Measurements from ENCODE around the gene SERPINE2.
"Not testable (repeated sequence)": the region's sequence is repeated elsewhere in the genome, so short reads cannot be mapped to it uniquely, and the experiment has no call there.

SERPINE2 gene

GRCh38 chr2:223944166-223944702 lies 94.9 kb downstream of the SERPINE2 start:
- no peak for DNase-seq (ENCODE audit: low read depth in 2 of 2, low spot score in 1 of 2)

DNA sequence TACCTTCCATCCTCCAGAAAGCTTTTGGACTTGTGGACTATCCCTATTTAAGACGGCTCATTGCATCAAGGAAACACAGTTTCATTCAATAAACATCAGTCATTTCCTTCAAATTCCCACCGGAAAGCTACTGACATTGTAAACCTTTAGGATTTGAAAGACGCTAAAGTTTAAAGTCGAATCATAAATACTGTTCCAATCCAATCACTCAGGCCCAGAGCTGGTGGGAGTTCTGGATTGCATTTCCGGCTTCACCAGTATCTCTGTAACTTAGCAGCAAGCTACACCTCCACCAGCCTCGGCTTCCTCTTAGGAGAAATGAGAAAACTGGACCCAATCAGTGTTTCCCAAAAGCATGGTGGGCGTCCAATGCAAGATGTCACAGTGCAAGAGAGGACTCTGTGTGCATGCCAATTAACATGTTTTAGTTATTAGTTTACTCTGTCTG lies 95.5 kb downstream of the SERPINE2 start:
- DNase-seq (ENCODE audit: low read depth in 2 of 2, low spot score in 1 of 2), result no peak

- DNase-seq (ENCODE audit: low read depth in 2 of 2, low spot score in 1 of 2), result no peak
Observed at GRCh38 chr2:223943135-223943534, 96.0 kb downstream of the SERPINE2 start.

DNA sequence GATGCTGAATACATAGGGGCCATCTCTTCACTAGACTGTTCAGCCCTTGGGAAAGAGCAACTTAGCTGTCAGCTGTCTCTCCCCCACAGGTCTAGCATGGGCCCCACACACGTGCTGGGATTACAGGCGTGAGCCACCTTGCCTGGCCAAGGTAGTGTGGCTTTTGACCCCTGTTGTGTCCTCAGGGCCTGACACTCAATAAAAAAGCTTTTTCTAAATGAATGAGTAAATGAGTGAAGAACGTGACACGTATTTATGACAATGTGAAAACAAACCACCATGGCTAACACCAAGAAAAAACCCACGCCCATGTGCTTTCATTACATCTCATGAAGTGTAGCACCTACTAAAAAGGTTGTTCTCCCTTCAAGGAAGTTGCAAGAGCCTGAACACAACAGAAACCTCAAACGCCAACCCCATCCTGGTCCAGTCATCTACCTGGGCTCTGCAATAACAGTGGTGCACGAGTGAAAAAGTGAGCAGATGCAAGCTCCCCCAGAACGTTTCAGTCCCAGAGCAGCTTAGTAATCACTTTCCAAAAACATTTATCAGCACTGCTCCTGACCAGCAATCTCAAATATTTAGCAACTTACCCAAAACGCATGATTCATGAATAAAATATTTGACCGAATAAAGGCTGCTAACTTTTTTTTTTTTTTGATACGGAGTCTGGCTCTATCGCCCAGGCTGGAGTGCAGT lies 97.4 kb downstream of the SERPINE2 start:
- peak in 1 of 2 donors; percentile 41 for DNase-seq (ENCODE audit: low read depth in 2 of 2, low spot score in 1 of 2)

- not testable (repeated sequence) for DNase-seq (ENCODE audit: low read depth in 2 of 2, low spot score in 1 of 2)
Observed at GRCh38 chr2:223939438-223939837, 99.6 kb downstream of the SERPINE2 start.

- no peak for DNase-seq (ENCODE audit: low read depth in 2 of 2, low spot score in 1 of 2)
Observed at GRCh38 chr2:223937535-223937934, 101.6 kb downstream of the SERPINE2 start.

GRCh38 chr2:223936862-223937326 lies 102.2 kb downstream of the SERPINE2 start:
- no peak for DNase-seq (ENCODE audit: low read depth in 2 of 2, low spot score in 1 of 2)

- DNase-seq (ENCODE audit: low read depth in 2 of 2, low spot score in 1 of 2), result no peak
Observed at GRCh38 chr2:223935459-223936125, 103.5 kb downstream of the SERPINE2 start.

DNA sequence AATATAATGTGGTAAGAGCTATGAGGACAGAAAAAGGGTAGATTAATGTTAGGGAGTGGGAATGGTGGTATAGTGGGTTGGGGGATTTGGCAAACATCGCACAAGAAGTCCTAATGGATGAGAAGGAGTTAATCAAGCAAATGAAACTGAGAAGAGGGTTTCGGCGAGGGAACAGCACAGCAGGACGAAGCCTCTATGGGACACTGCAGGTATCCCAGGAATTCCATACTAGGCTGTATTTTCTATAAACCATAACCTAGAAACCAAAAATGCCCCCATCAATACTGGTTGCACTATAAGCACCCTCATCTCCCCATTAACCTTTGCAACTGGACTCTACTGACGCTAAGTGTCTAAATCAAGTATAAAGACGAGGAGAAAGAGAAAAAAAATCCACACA lies 104.2 kb downstream of the SERPINE2 start:
- DNase-seq (ENCODE audit: low read depth in 2 of 2, low spot score in 1 of 2), result no peak

DNA sequence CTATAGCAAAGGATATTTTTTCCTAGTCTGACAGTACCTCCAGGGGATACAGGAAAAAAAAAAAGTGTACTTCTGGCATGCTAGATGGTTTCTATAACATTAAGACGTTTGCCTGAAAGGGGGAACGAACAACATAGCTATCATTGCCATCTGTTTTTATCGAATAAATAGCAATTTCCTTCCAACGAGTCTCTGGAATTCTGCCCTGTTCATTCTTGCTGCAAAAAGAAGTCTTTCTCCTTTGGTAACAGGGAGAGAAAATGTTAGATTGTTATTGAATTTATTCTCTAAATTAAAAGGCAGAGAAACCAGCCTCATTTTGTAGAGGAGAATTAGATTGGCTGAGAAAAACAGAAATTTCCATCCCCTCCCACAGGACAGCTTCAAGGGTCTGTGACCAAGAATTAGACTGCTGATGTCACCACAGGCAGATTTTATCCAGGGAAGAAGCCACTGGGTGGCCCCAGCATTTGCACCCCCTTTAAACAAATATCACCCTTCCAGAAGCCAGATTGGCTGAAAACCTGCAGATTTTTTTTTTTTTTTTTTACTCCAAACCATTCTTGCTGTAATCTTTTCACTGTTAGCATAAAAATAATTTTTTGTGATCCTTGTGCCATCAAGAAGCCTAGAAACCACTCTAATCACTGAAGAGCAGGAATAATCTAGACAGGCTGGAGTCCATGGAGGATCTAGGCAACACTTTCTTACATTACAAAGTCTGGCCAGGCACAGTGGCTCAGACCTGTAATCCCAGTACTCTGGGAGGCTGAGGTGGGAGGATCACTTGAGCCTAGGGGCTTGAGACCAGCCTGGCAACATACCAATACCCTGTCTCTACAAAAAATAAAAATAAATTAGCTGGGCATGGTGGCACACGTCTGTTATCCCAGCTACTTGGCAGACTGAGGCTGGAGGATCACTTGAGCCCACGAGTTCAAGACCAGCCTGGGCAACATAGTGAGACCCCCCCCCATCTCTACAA lies 106.0 kb downstream of the SERPINE2 start:
- DNase-seq (ENCODE audit: low read depth in 2 of 2, low spot score in 1 of 2), result no peak

DNA sequence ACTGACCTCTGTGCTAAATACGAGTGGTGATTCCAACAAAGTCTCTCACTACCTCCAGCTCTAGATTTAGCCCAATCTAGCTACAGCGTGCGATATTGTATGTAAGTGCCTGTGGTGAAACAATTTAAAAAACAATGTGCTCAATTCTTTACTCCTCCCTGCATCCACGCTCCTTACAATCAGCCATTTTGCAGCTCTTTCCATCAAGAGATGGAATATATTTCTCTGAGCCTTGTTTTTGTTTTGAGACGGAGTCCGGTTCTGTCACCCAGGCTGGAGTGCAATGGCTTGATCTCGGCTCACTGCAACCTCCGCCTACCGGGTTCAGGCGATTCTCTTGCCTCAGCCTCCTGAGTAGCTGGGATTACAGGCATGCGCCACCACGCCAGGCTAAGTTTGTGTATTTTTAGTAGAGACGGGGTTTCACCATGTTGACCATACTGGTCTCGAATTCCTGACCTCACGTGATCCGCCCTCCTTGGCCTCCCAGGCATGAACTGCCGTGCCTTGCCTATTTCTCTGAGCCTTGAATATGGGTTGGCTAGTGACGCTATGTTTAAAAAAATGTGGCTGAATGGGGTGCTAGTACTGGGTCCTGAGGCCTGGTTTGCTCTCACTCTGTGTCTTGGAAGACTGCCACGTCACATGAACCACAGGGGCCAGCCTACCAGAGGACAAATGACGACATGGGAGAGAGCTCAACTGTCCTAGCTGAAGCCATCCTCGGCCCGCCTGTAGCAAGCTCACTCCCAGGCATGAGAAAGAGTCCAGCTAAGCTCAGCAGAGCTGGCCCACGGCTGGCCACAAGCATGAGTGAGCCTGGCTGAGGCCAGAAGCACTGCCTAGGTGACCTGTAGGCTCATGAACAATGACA lies 108.7 kb downstream of the SERPINE2 start:
- no peak for DNase-seq (ENCODE audit: low read depth in 2 of 2, low spot score in 1 of 2)

DNA sequence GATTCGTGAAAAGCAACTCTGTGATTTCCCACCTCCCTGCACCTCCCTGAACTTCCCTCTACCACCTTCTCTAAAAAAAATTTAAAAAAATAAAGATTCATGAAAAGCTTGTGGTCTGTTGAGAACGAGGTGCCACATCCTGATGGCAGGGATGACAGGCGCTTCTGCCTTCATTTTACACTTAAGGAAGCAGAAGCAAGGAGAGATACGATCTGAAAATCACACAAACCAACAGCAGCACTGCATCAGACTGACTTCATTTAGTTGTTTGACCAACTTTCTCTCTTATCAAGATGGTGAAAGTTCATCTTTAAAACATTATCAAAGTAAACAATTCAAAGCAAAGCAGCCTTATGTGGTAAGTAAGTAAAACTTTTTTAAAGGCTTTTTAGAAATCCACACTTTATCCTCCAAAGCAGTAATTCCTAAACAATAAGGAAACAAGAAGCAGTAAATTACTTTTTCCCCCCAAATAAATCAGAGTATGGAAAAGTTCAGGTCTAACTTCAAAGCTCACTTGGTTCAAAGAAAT lies 109.4 kb downstream of the SERPINE2 start:
- DNase-seq (ENCODE audit: low read depth in 2 of 2, low spot score in 1 of 2), result no peak

GRCh38 chr2:223928113-223929006 lies 110.7 kb downstream of the SERPINE2 start:
- no peak for DNase-seq (ENCODE audit: low read depth in 2 of 2, low spot score in 1 of 2)

DNA sequence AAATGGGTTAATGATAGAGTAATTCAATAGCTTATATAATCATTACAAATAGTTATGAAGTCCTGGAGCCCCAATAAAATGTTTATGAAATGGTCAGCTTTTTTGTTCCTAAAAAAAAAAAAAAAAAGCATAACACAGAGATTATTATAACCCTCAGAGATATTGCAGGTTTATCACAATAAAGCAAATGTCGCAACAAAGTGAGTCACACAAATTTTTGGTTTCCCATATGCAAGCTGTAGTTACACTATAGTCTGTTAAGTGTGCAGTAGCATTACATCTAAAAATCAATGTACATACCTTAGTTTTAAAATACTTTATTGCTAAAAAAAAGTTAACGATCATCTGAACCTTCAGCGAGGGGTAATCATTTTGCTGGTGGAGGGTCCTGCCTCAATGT lies 114.0 kb downstream of the SERPINE2 start:
- DNase-seq (ENCODE audit: low read depth in 2 of 2, low spot score in 1 of 2), result no peak

Measured in stimulated activated CD8-positive, alpha-beta memory T cell treated with anti-CD3 and anti-CD28 coated beads, Interleukin-4, amount 100 ng/mL, for 4 hours (primary cell).